NCI-H345 treated with DMSO at 0.1 percent for 48 hours (cell line): Measurements from ENCODE around the gene OARD1.
"Not testable (repeated sequence)": the region's sequence is repeated elsewhere in the genome, so short reads cannot be mapped to it uniquely, and the experiment has no call there.

Experiments
- DNase-seq: peaks from one replicate; lab custom pipeline; 2025; ENCODE audit not compliant: unreplicated experiment; lab: John Stamatoyannopoulos, UW

Gene OARD1, protein sequence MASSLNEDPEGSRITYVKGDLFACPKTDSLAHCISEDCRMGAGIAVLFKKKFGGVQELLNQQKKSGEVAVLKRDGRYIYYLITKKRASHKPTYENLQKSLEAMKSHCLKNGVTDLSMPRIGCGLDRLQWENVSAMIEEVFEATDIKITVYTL

DNA sequence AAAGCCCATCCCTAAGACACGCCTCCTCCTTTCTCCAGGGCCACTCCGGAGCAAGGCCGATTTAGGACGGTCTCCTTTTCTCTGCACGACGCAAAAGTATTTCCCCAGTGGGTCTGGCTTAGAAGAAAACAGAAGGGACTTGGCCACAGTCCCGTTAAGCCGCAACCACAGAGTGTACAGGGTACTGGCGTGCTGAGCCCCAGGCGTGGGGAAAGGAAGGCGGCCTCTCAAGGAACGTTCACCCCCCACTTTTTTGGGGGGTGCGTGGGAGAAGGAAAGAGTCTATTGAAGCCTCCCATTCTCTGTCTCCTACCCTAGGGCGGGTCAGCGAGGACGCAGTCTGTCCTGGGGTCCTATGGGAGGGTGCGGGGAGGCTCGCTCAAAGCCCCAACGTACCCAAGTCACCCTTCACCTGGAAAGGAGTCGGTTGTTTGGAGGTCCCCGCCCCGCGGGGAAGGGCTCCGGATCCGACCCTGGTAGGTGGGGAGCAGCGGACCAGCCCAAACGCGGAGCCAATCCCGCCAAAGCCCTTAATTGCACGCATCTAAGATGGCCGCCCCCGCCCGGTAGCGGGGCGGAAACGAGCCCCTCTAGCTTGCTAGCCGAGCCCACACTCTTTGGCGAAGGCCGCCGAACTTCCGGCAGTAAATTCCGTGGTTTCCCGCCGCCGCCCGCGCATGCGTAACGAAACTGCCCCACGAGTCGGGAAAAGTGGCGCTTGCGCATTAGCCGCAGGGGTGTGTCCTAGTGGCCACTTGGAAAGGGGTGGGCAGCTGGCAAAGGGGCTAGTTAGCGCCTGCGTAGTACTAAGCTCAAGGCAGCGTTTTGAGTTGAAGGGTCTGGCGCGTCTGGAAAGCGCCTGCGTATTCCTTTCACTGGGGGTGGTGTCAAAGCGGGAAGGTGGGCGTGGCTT lies at the start of gene OARD1:
Gene OARD1, minus strand, starts transcription at position 434 of the 913 bp plus-strand sequence. CDS start 722 bp downstream, outside the sequence.
- peak; percentile 99 for DNase-seq

DNA sequence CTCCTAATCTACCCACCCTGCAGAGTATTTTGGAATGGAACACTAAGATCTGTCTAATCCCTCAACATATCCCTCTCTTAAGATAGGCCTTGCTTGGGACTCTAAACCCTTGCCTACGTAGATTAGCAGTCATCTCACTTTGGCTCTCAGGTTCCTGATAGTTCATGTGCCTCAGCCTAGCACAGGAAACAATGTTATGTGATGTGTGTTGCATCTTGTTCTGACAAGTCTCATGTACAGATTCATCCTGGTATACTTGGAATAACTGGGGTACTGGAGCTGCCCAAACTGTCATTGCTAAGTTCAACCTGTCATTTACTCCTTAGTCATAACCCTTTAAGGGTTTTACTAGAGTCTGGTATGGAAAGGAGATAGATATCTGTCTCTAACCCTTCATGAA lies 47.9 kb upstream of the OARD1 start:
- no peak for DNase-seq

DNA sequence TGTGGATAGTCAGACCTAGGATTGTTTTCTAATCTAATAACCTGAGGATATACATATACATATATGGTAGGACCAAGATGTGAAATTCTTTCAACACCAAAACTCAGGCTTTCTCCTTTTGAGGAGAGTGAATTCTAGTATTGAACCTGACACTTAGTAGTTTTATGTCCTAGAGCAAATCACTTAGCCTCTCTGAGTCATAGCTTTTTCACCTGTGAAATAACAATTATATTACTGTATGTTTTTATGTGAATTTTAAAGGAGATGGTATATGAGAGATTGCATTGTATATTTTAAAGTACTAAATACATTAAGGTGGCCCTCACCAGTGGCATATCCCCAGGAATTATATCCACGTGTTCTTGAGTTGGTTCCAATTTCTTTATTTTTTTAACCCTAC lies 47.4 kb upstream of the OARD1 start:
- DNase-seq = no peak

DNA sequence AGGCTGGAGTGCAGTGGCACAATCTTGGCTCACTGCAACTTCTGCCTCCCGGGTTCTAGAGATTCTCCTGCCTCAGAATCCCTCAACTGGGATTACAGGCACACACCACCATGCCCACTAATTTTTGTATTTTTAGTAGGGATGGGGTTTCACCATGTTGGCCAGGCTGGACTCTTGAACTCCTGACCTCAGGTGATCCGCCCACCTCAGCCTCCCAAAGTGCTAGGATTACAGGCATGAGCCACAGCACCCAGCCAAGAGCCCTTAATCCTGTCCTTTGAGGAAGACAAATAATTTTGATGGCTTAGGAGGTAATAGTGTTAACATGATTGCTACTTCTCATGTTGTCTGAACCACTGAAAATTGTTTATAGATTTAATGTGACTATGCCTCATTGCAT lies 42.9 kb upstream of the OARD1 start:
- not testable (repeated sequence) for DNase-seq

DNA sequence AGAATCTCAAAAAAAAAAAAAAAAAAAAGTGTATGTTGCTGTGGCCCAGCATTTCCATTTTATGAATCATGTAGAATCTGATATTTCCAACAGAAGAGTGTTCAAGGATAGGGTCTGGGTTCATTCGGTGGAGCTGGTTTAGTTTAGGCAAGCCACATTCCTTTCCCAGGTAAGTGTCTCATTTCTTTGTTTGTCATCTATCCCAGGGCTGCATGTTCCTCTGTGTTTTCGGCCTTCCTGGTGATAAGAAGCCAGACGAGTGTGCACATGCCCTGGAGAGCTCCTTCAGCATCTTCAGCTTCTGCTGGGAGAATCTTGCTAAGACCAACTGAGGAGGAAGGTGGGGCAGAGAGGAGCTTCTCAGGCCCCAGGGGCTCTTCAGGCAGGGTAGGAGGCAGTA lies 38.9 kb upstream of the OARD1 start:
- DNase-seq = no peak

DNA sequence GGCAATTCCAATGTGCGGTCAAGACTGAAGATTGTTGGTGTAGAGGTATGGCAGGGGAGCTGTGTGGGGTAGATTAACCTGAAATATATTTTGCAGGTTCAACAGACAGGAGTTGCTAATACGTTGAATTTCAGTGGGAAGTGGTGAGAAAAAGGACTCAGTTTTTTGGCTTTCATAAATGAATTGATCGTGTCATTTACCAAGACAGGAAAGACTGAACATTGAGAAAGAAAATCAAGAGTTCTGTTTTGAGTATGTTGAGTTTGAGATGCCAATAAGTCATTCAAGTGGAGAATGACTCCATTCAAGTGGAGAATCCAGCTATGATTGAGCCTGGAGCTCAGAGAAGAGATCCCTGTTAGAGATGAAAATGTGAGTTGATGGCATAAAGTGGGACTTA lies 31.7 kb upstream of the OARD1 start:
- DNase-seq = no peak

DNA sequence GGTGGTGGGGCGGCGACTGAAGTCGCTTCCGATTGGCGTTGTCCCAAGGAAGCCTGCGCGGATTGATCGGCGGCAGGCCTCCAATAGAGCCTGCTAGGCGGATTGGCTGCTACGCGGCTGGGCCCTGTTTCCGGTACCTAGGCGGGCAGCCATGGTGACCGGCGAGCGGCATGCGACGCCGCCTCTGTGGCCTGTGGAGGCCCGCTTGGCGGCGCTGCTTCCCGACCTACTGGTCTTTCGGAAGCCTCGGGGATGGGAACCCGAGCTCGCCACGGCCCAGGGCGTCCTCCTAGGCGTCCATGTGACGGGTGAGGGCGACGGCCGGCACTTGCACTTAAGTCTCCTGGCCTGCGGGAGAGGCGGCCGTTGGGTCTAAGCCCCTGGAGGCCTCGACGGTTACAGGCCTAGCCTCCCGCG lies 28.7 kb upstream of the OARD1 start:
- DNase-seq = no peak

DNA sequence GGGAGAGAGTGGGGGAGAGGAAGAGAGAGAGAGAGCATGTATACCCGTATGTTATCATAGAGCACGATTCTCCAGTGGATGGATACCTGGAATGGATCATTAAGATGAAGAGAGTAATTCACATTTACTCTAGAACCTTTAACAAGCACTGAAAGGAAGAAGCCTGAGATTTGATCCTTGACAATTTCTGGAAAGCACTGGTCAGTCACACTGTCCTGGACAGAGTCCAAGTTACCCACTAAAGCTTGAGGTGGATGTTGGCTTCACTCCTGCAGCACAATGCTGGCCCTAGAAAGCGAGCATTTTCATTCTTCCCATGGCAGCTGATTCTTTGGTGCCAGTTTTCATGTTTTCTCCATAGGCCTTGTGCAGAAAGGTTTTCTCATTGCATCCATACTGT lies 26.2 kb upstream of the OARD1 start:
- no peak for DNase-seq

DNA sequence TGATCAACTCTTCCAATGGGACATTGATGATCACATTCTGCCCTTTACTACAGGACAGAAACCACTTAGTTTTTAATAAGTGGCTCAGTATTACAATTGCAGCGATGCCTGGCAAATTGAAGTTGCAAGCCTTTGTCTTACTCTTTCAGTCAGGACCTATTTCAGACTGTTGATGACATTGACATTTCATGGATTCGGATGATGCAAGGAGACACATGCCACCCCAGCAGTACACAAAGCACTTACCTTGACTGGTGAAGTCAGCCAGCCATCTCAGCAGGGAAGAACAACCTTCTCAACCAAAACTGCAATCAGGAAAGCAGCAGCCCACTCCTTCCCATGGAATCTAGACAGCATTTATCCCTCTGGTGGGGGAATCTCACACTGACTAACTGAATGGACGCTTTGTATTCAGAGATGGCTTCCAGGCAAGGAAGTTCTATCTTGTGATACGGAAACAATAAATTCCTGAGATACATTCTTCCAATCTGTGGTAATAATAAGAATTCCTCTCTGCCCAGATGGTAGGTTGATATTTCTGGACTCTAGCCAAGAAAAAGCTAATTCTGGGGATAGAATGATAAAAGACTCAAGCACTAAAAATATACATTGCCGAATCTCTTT lies 25.4 kb upstream of the OARD1 start:
- DNase-seq = no peak

DNA sequence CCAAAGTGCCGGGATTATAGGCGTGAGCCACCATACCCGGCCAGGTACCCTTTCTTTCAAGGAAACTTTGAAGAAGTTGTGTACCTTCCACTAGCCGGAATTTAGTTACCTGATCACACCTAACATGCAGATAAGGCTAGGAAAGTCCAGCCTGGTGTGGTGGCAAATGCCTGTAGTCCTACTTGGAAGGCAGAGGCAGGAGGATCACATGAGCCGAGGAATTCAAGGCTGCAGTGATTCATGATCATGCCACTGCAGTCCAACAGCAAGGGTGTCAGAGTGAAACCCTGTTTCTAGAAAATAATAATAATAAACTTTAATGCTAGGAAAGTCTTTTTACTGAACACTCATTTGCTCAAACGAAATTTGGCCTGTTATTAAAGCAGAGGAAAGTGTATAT lies 21.6 kb upstream of the OARD1 start:
- DNase-seq = no peak

DNA sequence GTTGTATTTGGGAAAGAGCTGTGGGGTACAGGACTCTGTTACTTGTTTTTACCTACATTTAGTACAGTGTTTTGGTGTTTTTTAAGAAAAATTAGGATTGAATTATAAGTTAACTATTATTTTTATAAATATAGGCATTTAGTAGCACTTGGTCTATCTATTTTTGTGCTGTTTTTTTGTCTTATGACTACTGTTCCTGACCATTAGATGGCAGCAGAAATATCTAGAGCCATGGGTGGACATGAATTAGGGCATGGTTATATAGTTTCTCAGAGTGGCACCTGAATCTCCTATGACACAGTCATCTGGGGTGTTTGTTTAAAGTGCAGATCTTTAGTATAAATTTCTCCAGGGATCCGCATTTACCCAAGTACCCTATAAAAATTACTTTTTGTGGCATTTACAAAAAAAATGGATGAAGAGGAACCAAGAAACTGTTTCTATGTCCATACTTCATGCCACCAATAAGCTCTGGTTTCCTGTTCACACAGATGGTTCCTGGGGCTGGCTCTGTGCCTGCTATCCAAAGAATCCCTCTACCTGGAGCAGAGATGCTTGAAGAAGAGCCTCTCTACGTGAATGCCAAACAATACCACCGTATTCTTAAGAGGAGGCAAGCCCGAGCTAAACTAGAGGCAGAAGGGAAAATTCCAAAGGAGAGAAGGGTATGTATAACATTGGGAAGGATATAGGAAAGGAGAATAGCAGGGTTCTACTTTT lies 20.4 kb upstream of the OARD1 start:
- DNase-seq = no peak

DNA sequence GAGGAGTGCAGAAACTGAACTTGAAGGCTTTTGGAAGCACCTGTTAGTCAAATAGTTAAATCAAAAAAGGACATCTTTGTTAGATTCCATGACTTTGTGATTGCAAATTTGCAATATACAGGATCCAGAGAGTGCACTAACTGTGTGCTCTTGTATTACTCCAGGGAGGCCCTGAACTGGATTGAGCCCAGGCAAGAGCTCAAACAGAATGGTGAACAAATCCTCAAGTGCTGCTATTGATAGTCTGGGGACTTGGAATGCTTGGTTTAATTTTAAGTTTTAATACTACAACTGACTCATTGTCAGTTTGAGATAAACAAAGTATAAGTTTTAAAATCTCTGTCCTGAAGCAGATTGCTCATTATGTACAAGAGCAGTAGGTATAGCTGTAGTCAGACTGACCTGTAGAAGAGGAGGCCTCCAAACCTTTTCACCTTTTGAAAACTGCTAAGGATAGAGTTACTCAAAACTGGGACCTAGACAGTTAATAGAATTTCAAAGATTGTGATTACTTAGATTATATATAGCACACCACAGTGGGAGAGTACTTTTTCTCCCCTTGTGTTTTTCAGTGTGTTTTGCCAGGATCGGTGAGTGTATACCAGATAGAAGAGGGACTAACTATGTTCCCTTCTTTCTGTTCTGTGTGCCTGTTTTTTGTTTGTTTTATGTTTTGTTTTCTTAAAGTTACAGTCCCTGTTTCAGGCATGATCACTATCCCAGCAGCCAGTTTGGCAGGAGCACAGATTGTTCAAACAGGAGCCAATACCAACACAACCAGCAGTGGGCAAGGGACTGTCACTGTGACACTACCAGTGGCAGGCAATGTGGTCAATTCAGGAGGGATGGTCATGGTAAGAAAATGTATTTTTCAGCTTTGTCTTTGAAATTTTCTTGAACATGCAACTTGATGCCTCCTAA lies 18.9 kb upstream of the OARD1 start:
- no peak for DNase-seq

DNA sequence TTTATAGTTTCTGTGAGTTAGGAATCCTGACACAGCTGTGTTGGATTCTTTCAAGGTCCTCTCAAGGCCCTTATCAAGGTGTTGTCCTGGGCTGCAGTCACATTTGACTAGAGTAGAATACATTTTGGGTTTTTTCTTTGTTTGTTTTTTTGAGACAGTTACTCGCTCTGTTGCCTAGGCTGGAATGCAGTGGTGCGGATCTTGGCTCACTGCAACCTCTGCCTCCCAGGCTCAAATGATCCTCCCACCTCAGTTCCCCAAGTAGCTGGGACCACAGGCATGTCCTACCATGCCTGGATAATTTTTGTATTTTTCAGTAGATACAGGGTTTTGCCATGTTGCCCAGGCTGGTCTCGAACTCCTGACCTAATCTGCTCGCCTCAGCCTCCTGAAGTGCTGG lies 16.3 kb upstream of the OARD1 start:
- DNase-seq = no peak

DNA sequence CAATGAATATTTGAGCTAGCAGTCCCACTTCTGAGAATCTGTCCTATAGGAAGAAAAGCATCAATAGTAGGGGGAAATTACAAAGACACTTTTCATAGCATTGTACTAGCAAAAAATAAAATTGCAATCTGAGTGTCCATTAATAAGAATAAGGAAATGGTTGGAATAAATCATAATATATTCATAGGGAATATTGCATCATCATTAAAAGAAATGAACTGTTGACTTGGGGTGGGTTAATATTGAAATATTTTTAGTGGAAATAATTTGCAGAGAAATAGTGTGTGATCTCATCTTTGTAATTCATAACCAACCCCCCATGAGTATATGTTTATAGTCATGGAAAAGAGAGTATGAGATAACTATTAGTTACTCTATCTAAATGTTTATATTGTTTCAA lies 13.0 kb upstream of the OARD1 start:
- DNase-seq = no peak

DNA sequence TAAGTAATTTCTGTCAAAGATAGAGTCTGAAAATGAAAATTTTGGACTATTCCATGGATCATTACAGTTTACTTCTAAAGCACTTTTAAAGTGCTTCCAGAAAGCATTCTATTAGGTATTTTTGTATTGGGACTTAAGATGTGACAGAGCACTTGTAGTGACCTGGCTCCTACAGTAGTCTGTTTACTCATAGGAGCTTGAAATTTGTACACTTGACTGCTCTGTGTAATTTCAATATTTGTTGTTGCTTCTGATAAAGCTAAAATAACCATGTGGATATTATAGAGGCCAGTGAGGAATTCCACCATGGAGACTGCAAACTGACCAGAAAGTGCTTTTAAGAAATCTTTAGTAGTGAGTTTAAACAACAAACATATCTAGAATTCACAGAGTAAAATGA lies 10.9 kb upstream of the OARD1 start:
- DNase-seq = no peak

DNA sequence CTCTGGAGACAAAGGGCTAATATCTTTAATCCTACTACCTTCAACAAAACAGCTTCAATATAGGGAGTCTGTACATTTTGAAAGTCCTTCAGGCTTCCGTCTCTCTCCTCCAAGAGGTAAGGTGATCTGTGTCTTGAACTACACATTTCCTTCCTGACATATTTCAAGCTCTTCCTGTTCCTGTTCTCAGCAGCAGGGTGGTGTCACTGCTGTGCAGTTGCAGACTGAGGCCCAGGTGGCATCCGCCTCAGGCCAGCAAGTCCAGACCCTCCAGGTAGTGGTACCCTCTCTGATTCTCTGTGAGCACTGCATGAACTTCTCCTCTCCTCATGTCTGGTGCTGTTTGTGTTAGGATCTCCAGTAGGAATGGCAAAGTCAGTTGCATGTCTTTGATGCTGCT lies 8.5 kb upstream of the OARD1 start:
- DNase-seq = no peak

DNA sequence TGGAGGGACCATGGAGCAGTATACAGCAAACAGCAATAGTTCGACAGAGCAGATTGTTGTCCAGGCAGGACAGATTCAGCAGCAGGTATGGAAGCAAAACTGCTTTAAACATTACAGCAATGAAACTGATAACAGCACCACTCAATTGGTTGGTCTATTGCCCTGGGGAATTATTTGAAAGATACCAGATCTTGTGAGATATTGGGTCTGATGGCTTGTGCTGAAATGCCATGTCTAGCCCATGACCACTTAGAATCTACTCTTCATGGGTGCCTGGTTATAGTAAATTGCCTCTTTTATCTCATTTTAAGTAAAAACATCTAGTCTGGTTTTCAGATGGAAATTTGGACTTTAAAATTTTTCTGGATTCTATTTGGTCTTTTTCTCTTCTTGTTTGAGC lies 6.9 kb upstream of the OARD1 start:
- no peak for DNase-seq

DNA sequence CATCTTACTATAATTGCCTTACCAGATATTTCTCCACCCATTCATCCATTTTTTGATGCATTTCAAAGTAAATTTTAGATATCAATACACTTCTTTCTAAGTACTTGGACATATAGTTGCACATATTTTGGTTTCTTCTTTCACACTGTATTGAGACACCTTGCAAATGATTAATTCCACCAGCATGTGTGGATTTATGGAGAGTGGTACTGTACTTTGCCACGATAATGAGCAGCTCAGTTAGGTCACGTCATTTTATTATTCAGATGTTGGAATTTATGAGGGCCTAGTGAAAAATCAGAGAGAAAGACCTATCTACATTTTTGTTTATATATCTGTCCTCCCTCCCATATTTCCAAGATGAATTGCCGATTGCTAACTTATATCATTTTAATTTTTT lies 5.9 kb upstream of the OARD1 start:
- no peak for DNase-seq

DNA sequence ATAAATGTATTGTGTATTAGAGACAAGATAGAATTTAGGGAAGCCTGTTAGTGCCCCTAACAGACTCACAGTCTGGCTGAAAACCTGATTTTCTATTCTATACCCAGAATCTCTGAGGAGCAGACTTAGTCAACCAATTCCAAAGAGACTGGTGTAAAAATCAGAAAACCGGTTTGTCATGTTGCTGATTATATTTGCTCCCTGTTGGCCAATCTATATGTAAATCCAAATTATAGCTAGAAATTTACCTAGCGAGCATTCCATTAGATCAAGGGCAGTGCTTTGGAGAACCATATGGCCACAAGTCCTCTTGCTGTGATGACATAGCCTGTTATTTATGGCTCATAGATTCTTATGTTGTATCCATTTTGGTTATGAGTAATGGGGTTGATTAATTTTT lies 5.4 kb upstream of the OARD1 start:
- no peak for DNase-seq
